Stimulated activated CD4-positive, alpha-beta T cell treated with anti-CD3 and anti-CD28 coated beads, Interleukin-15, amount 100 ng/mL, for 24 hours (primary cell): ENCODE measurements around the gene ACAP3.
"Not testable (repeated sequence)": the region's sequence is repeated elsewhere in the genome, so short reads cannot be mapped to it uniquely, and the experiment has no call there.

Experiments used
- DNase-seq: peaks from one replicate; pipeline ENCODE4 v3.0.0-alpha.2; 2020

ACAP3 gene

GRCh38 chr1:1260843-1261560, 46.7 kb downstream of the ACAP3 start:
- no peak for DNase-seq

- no peak for DNase-seq
These were observed 47.7 kb downstream of the ACAP3 start for GRCh38 chr1:1259951-1260600.

- no peak for DNase-seq
These were observed 48.2 kb downstream of the ACAP3 start for GRCh38 chr1:1259540-1259939.

- DNase-seq = no peak
These were observed 48.6 kb downstream of the ACAP3 start for GRCh38 chr1:1259119-1259488.

- no peak for DNase-seq
These were observed 50.5 kb downstream of the ACAP3 start for GRCh38 chr1:1256956-1257871.

GRCh38 chr1:1255611-1256010, 52.1 kb downstream of the ACAP3 start:
- DNase-seq = no peak

- no peak for DNase-seq
These were observed 52.7 kb downstream of the ACAP3 start for GRCh38 chr1:1255078-1255477.

- no peak for DNase-seq
These were observed 53.1 kb downstream of the ACAP3 start for GRCh38 chr1:1254667-1254998.

GRCh38 chr1:1253972-1254666, 53.6 kb downstream of the ACAP3 start:
- no peak for DNase-seq

GRCh38 chr1:1253314-1253713, 54.4 kb downstream of the ACAP3 start:
- no peak for DNase-seq

- DNase-seq = peak; percentile 73
These were observed 56.9 kb downstream of the ACAP3 start for GRCh38 chr1:1250786-1251284.

- DNase-seq = not testable (repeated sequence)
These were observed 59.5 kb downstream of the ACAP3 start for GRCh38 chr1:1248009-1248913.

GRCh38 chr1:1247341-1247913, 60.3 kb downstream of the ACAP3 start:
- no peak for DNase-seq

- no peak for DNase-seq
These were observed 61.0 kb downstream of the ACAP3 start, which contains the start of gene C1QTNF12 for GRCh38 chr1:1246577-1247340. Gene C1QTNF12, minus strand, starts transcription at chr1:1246722. Its CDS starts 32 bp downstream, at chr1:1246690.

GRCh38 chr1:1245817-1246576, 61.7 kb downstream of the ACAP3 start:
- DNase-seq = no peak

GRCh38 chr1:1245178-1245816, 62.4 kb downstream of the ACAP3 start:
- DNase-seq = no peak

- no peak for DNase-seq
These were observed 63.4 kb downstream of the ACAP3 start for GRCh38 chr1:1244192-1244811.

- DNase-seq = no peak
These were observed 63.9 kb downstream of the ACAP3 start for GRCh38 chr1:1243807-1244191.

GRCh38 chr1:1243266-1243660, 64.5 kb downstream of the ACAP3 start:
- DNase-seq = no peak
